ENCODE results near the gene TLCD3A.
A peak's percentile ranks its signal among the peaks of the same experiment; 100 is the strongest.

- peak; percentile 13 for TF ChIP-seq CTCF (IDR thresholded peaks at IDR 0.05; ENCODE audit: borderline replicate concordance, extremely low read depth, low read length, poor library complexity, severe bottlenecking)
- no peak for TF ChIP-seq EZH2 (IDR thresholded peaks at IDR 0.05; ENCODE audit: borderline replicate concordance, low read depth, low read length, severe bottlenecking)
Measured at GRCh38 chr17:792277-792676, 59.9 kb downstream of the TLCD3A start.

Measured in DND-41 (cell line).